H1 (cell line): ENCODE results near the gene MOB1B. TPM values are rescaled to one million over a fixed set of nuclear protein-coding genes. Genes with fewer than 3 reads are reported as not detected.

Source experiments
- ASH2L ChIP-seq: fragments of 200-600, 300-600 bp; sonication (generic); IDR thresholded peaks from one replicate; pipeline ENCODE4 v1.7.1; 2017; ENCODE audit warnings: low read length
- CHD2 ChIP-seq: IDR thresholded peaks from 2 replicates; pipeline ENCODE4 v1.6.1; 2012; ENCODE audit warnings: low read length, improper control_type of control experiment
- CREB1 ChIP-seq: IDR thresholded peaks from 2 replicates; pipeline ENCODE4 v1.6.1; 2012; ENCODE audit warnings: inconsistent platforms
- CTBP2 ChIP-seq: IDR thresholded peaks from 2 replicates; pipeline ENCODE4 v1.7.0; 2011; ENCODE audit warnings: borderline replicate concordance, mild to moderate bottlenecking, moderate library complexity, mixed read lengths, low read length; ENCODE audit not compliant: insufficient read depth, insufficient read length
- E2F6 ChIP-seq: IDR thresholded peaks from 2 replicates; pipeline ENCODE4 v1.6.1; 2012; ENCODE audit warnings: inconsistent platforms
- EZH2 ChIP-seq: fragments of 200-600 bp; sonication (generic); IDR thresholded peaks from 2 replicates; pipeline ENCODE4 v1.7.1; 2012; ENCODE audit warnings: low read depth, mild to moderate bottlenecking, moderate library complexity, low read length, inconsistent platforms; ENCODE audit not compliant: severe bottlenecking
- FOSL1 ChIP-seq: IDR thresholded peaks from 2 replicates; pipeline ENCODE4 v1.6.1; 2011; ENCODE audit warnings: mild to moderate bottlenecking, low read depth, low read length, moderate library complexity; ENCODE audit not compliant: insufficient read depth
- KDM4A ChIP-seq: IDR thresholded peaks from one replicate; pipeline ENCODE4 v1.7.1; 2012; ENCODE audit warnings: low read depth, mild to moderate bottlenecking, moderate library complexity, low read length, inconsistent platforms; ENCODE audit not compliant: severe bottlenecking
- MAX ChIP-seq: IDR thresholded peaks from 2 replicates; pipeline ENCODE4 v1.6.1; 2012; ENCODE audit warnings: inconsistent platforms
- PHF8 ChIP-seq: fragments of 200-600 bp; sonication (generic); conservative IDR thresholded peaks from 2 replicates; pipeline ENCODE4 v1.7.1; 2012; ENCODE audit warnings: low read depth, mild to moderate bottlenecking, inconsistent platforms, low read length, moderate library complexity
- POLR2A ChIP-seq, 2 experiments: IDR thresholded peaks; 1 replicate in 1 of 2; 2 replicates in 1 of 2; pipeline ENCODE4 v1.6.1; 2011; ENCODE audit warnings: low read depth in 2 of 2, low read length in 2 of 2, mild to moderate bottlenecking in 2 of 2; ENCODE audit errors: control extremely low read depth in 1 of 2
- POLR2AphosphoS5 ChIP-seq: IDR thresholded peaks from 2 replicates; pipeline ENCODE4 v1.6.1; 2011; ENCODE audit warnings: low read depth, low read length
- RAD21 ChIP-seq, 2 experiments: IDR thresholded peaks in 1 of 2; conservative IDR thresholded peaks in 1 of 2; 2 replicates each; pipeline ENCODE4 v1.6.1; 2011; ENCODE audit warnings: low read depth in 2 of 2, low read length in 2 of 2, improper control_type of control experiment in 1 of 2, inconsistent platforms in 1 of 2, mild to moderate bottlenecking in 1 of 2, moderate library complexity in 1 of 2
- RNF2 ChIP-seq: fragments of 200-900, 300-1000 bp; sonication (generic); IDR thresholded peaks from 2 replicates; pipeline ENCODE4 v1.7.1; 2016; ENCODE audit warnings: borderline replicate concordance, low read depth, mild to moderate bottlenecking, antibody characterized with exemption, low read length; ENCODE audit not compliant: poor library complexity, severe bottlenecking; ENCODE audit errors: missing control alignments
- SIN3A ChIP-seq, 2 experiments: IDR thresholded peaks in 1 of 2; conservative IDR thresholded peaks in 1 of 2; 2 replicates each; pipeline ENCODE4 v1.6.1; 2011 to 2012; ENCODE audit warnings: low read length in 2 of 2, improper control_type of control experiment in 1 of 2, low read depth in 1 of 2, mild to moderate bottlenecking in 1 of 2
- SRF ChIP-seq: IDR thresholded peaks from 2 replicates; pipeline ENCODE4 v1.6.1; 2011; ENCODE audit warnings: mild to moderate bottlenecking, low read depth, low read length, moderate library complexity
- TBP ChIP-seq: IDR thresholded peaks from 2 replicates; pipeline ENCODE4 v1.6.1; 2011; ENCODE audit warnings: low read depth, low read length, improper control_type of control experiment
- YY1 ChIP-seq: IDR thresholded peaks from 2 replicates; pipeline ENCODE4 v1.6.1; 2011; ENCODE audit warnings: low read depth, mild to moderate bottlenecking, low read length
- polyA plus RNA-seq, 7 experiments: library from polyadenylated mRNA; depleted of rRNA in 3 of 7; stranded (reverse) in 5 of 7; unstranded in 2 of 7; fragments of >200 nt in 5 of 7; fragments of 200-250 nt in 2 of 7; gene quantifications; 1 replicate in 5 of 7; 2 replicates in 1 of 7; 4 replicates in 1 of 7; pipeline versions ENCODE4 v1.2.1 to v1.2.3, GENCODE V29; 2011 to 2013; ENCODE audit warnings: missing spikeins in 2 of 7, mixed read lengths in 2 of 7
- total RNA-seq: library from RNA; stranded (reverse); fragmentation: NEBNext Ultra II Directional; extraction: Animal tissue kit (Norgen Biotek cat#: 25700); gene quantifications from 2 replicates; pipeline ENCODE4 v1.2.1, GENCODE V29; 2021

MOB1B gene
- total and polyA plus RNA-seq, 2 of the 8 experiments (the other 6 are each of a cell fraction or from before 2014, with no cell fraction given), result 3.8 to 33.5 TPM

- peak; percentile 93 for TF ChIP-seq MAX
- no peak for TF ChIP-seq CTBP2
- peak; percentile 38 to 61; a peak in 1 of 4 replicates for TF ChIP-seq SIN3A (conservative IDR thresholded peaks at IDR 0.05 in 1 of 2, IDR thresholded peaks at IDR 0.05 in 1 of 2; ENCODE audit: low read depth in 1 of 2, low read length in 2 of 2)
- TF ChIP-seq CREB1, result peak; percentile 75
- TF ChIP-seq ASH2L, result peak; percentile 82
- peak; percentile 26 for TF ChIP-seq KDM4A
- TF ChIP-seq YY1, result peak; percentile 55; the same call in 1 of the 2 replicates
- peak; percentile 67 to 87 for TF ChIP-seq POLR2A (IDR thresholded peaks at IDR 0.05; ENCODE audit: control extremely low read depth in 1 of 2, low read depth in 2 of 2, low read length in 2 of 2)
- TF ChIP-seq SRF, result 0 out of 2 replicates have a peak, but pooled peaks have one; percentile 4
- peak; percentile 47 to 48 for TF ChIP-seq RAD21 (IDR thresholded peaks at IDR 0.05 in 1 of 2, conservative IDR thresholded peaks at IDR 0.05 in 1 of 2; ENCODE audit: low read depth in 2 of 2, low read length in 2 of 2)
- TF ChIP-seq CHD2, result peak; percentile 96
- TF ChIP-seq POLR2AphosphoS5, result peak; percentile 67
- TF ChIP-seq PHF8, result peak; percentile 52
- TF ChIP-seq FOSL1, result no peak
- TF ChIP-seq RNF2, result no peak
- TF ChIP-seq E2F6, result peak; percentile 95
- no peak for TF ChIP-seq EZH2
- TF ChIP-seq TBP, result peak; percentile 71
- TF ChIP-seq, all 59 proteins: peak for 19
These were observed at the start of gene MOB1B (continued) for GRCh38 chr4:70901984-70902576.
